NCI-H146 treated with DMSO at 0.1 percent for 48 hours (cell line): ENCODE data around the gene FAM177A1.
"Not testable (repeated sequence)": the region's sequence is repeated elsewhere in the genome, so short reads cannot be mapped to it uniquely, and the experiment has no call there.

ENCODE experiments used
- DNase-seq: peaks from one replicate; lab custom pipeline; 2025; ENCODE audit not compliant: unreplicated experiment; lab: John Stamatoyannopoulos, UW

Gene FAM177A1

GRCh38 chr14:35046048-35046750 is at the start of gene FAM177A1:
TSS of gene FAM177A1 (plus strand) at chr14:35046272. CDS start at chr14:35046464, 192 bp downstream.
- DNase-seq: peak; percentile 83

- DNase-seq: no peak
Measured at GRCh38 chr14:34997762-34998161, 48.3 kb upstream of the FAM177A1 start.

GRCh38 chr14:34999500-34999899 is 46.6 kb upstream of the FAM177A1 start:
- no peak for DNase-seq

- no peak for DNase-seq
Measured at GRCh38 chr14:35001621-35002020, 44.5 kb upstream of the FAM177A1 start.

- DNase-seq: no peak
Measured at GRCh38 chr14:35004839-35005238, 41.2 kb upstream of the FAM177A1 start.

GRCh38 chr14:35016568-35016967 is 29.5 kb upstream of the FAM177A1 start:
- no peak for DNase-seq

- no peak for DNase-seq
Measured at GRCh38 chr14:35020713-35021112, 25.4 kb upstream of the FAM177A1 start.

GRCh38 chr14:35028435-35028834 is 17.6 kb upstream of the FAM177A1 start:
- no peak for DNase-seq

GRCh38 chr14:35032562-35032961 is 13.5 kb upstream of the FAM177A1 start:
- DNase-seq: no peak

- DNase-seq: no peak
Measured at GRCh38 chr14:35034440-35034833, 11.6 kb upstream of the FAM177A1 start.

GRCh38 chr14:35034944-35035554 is 11.0 kb upstream of the FAM177A1 start:
- DNase-seq: not testable (repeated sequence)

GRCh38 chr14:35038312-35038711 is 7.8 kb upstream of the FAM177A1 start:
- DNase-seq: not testable (repeated sequence)

- DNase-seq: no peak
Measured at GRCh38 chr14:35042632-35043031, 3.4 kb upstream of the FAM177A1 start.

GRCh38 chr14:35043046-35043445 is 3.0 kb upstream of the FAM177A1 start:
- DNase-seq: no peak

- no peak for DNase-seq
Measured at GRCh38 chr14:35044939-35045797, 904 bp upstream of the FAM177A1 start.

GRCh38 chr14:35045798-35046047 is 349 bp upstream of the FAM177A1 start:
- DNase-seq: no peak

- no peak for DNase-seq
Measured at GRCh38 chr14:35046751-35047536, 872 bp downstream of the FAM177A1 start.

- DNase-seq: no peak
Measured at GRCh38 chr14:35047976-35048513, 2.0 kb downstream of the FAM177A1 start.

- DNase-seq: no peak
Measured at GRCh38 chr14:35050652-35051051, 4.6 kb downstream of the FAM177A1 start.

GRCh38 chr14:35051796-35052195 is 5.7 kb downstream of the FAM177A1 start:
- no peak for DNase-seq

GRCh38 chr14:35052637-35053036 is 6.6 kb downstream of the FAM177A1 start:
- no peak for DNase-seq
